Tibial artery (tissue), 4 donors: ENCODE data around the gene LCN1.
A peak's percentile ranks its signal among the peaks of the same experiment; 100 is the strongest.

ENCODE experiments used
- DNase-seq, 2 donors: peaks; one replicate each; pipeline ENCODE4 v3.0.0-alpha.2; 2019
- H3K27ac ChIP-seq, 2 donors: fragments of 200-600 bp; sonication (generic) in 1 of 2; 1 replicate in 1 of 2; 2 replicates in 1 of 2; pipeline ENCODE4 v1.5.1; 2018 to 2019; ENCODE audit warnings: mild to moderate bottlenecking in 1 of 2
- H3K27me3 ChIP-seq, 2 donors: fragments of 200-600 bp; sonication (generic) in 1 of 2; one replicate each; pipeline versions ENCODE4 v1.5.1 to v1.6.0; 2016 to 2019
- H3K36me3 ChIP-seq, 3 donors: fragments of 200-600 bp; sonication (generic) in 2 of 3; one replicate each; pipeline ENCODE4 v1.5.1; 2016 to 2019; ENCODE audit warnings: mild to moderate bottlenecking in 2 of 3
- H3K4me1 ChIP-seq, 4 donors: fragments of 200-600 bp; sonication (generic) in 2 of 4; 1 replicate in 3 of 4; 2 replicates in 1 of 4; pipeline ENCODE4 v1.5.1; 2016 to 2019
- H3K4me3 ChIP-seq, 2 donors: fragments of 200-600 bp; sonication (generic) in 1 of 2; 1 replicate in 1 of 2; 2 replicates in 1 of 2; pipeline ENCODE4 v1.5.1; 2018 to 2019; ENCODE audit warnings: mild to moderate bottlenecking in 2 of 2
- H3K9me3 ChIP-seq, 3 donors: fragments of 200-600 bp; sonication (generic) in 1 of 3; one replicate each; pipeline ENCODE4 v1.5.1; 2016 to 2019
- intact Hi-C: fragments of 100-400 bp; cut with DNase I; formaldehyde crosslinking; loops from one replicate; pipeline ENCODE4 v1.15.0; 2023; ENCODE audit warnings: low total_unique reads
- TF ChIP-seq, protein P1 (sequence below), 2 experiments: fragments of 200-600 bp in 1 of 2; fragments of 450-650 bp in 1 of 2; IDR thresholded peaks; one replicate each; pipeline ENCODE4 v1.5.1; 2017 to 2019; ENCODE audit warnings: antibody characterized with exemption in 2 of 2, mild to moderate bottlenecking in 1 of 2, moderate library complexity in 1 of 2

The LCN1 gene

DNA sequence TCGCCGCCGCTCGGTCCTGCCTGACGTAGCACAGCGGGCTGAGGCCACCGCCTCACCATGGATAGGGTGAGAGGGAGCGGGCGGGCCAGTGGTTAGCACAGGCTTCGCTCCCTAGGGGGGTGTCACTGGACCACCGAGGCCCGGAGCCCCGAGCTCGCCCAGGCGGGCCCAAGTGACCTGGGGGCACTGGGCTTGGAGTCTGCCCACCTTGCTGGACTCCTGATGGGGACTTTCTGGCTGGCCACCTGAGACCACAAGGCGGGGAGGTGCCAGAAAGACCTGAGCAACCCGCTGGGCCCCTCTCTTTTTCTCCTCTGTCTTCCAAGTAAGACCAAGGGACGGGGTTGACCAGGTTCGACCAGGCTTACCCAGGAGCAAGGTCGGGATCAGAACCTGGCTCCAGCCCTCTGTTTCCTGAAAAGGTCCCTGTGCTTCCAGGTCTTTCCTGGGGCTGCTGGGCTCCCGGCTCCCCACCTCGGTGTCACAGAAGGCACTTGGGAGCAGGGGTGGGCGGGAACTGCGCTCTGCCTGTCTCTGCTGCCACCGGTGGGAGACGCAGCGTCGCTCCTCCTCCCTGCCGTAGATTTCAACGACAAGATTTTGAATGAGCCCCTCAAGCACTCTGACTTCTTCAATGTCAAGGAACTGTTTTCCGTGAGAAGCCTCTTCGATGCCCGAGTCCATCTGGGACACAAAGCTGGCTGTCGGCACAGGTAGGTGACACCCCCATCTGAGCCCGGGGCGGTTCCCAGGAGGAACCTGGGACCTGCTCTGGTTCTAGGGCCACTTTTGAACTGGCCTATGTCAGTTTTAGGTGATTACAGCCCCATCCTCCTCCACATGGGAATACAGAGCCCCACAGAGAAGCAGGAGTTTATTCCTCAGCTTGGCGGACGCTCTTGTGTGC is 19.7 kb upstream of the LCN1 start:
- H3K9me3 ChIP-seq = no peaks in the 10 kb centered on the region
- TF ChIP-seq, protein P1, sequence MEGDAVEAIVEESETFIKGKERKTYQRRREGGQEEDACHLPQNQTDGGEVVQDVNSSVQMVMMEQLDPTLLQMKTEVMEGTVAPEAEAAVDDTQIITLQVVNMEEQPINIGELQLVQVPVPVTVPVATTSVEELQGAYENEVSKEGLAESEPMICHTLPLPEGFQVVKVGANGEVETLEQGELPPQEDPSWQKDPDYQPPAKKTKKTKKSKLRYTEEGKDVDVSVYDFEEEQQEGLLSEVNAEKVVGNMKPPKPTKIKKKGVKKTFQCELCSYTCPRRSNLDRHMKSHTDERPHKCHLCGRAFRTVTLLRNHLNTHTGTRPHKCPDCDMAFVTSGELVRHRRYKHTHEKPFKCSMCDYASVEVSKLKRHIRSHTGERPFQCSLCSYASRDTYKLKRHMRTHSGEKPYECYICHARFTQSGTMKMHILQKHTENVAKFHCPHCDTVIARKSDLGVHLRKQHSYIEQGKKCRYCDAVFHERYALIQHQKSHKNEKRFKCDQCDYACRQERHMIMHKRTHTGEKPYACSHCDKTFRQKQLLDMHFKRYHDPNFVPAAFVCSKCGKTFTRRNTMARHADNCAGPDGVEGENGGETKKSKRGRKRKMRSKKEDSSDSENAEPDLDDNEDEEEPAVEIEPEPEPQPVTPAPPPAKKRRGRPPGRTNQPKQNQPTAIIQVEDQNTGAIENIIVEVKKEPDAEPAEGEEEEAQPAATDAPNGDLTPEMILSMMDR (IDR thresholded peaks at IDR 0.05) = no peak
- peak overlapping the region; percentile 76 to 92 for H3K4me3 ChIP-seq
- H3K36me3 ChIP-seq = peaks cover 13 to 40% (median 32%) of the 10 kb centered on the region in 3 donors
- no peaks in the 10 kb centered on the region for H3K27me3 ChIP-seq
- DNase-seq = peak; percentile 36 to 68
- H3K4me1 ChIP-seq = peaks cover 3 to 35% (median 20%) of the 10 kb centered on the region in 4 donors
- intact Hi-C loops = no loop called here
- H3K27ac ChIP-seq = peak overlapping the region; percentile 76 to 81

DNA sequence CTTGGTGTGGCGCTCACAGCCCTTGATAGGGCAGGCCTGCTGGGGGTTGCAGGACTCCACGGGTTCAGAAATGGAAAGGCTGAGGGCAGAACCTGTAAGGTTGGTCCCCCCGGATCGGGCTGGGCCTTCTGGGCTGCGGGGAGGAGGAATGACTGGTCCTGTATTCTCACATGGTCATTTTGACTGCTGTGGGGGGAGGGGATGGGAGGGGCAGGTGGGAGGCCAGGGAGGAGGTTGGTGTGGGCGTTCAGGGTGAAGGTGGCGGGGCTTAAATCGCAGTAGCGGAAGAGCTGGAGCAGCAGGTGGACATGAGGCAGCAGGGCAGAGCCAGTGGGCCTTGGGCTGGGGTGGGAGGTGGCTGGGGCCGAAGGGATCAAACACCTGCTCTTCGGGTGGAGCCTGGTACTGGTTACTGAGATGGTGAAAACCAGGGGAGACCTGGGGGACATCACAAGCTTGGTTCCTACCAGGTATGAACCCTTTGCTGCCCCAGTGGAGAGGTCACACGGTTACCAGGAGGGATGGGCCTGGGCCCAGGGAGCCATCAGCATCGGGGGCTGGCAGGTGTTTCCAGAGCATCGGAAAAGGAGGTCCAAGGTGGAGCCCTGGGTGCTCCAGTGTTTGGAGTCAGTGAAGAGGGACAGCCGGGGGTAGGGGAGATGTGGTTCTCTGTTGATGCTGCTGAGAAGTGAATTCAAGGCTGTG is 18.9 kb upstream of the LCN1 start:
- no peaks in the 10 kb centered on the region for H3K9me3 ChIP-seq
- H3K27ac ChIP-seq = no peak overlapping the region
- H3K4me1 ChIP-seq = peaks cover 3 to 35% (median 20%) of the 10 kb centered on the region in 4 donors
- no peaks in the 10 kb centered on the region for H3K27me3 ChIP-seq
- intact Hi-C loops = no loop called here
- peak in 1 of 2 donors; percentile 61 for DNase-seq
- H3K36me3 ChIP-seq = peaks cover 13 to 40% (median 32%) of the 10 kb centered on the region in 3 donors
- TF ChIP-seq, protein P1 (IDR thresholded peaks at IDR 0.05) = no peak
- peak overlapping the region in 1 of 2 donors; percentile 92 for H3K4me3 ChIP-seq

DNA sequence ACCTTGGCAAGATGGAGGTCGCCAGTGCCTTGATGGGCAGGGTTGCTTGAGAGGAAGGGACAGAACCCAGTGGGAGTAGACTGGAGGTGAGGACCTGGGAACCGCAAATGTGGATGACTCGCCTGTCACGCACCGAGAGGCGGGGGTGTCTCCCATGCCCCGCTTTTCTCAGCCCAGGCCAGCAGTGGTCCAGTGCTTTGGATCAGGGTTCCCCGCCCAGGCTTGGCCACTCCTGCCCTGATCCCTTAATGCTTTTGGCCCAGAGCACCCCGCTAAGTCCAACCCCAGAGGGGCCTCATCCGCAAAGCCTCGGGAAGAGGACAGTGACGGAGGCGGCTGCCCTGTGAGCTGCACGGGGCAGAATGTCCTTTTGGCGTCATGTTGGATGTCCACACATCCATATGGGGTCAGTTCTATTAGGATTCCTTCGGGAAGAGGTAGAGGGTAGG is 18.3 kb upstream of the LCN1 start:
- Histone ChIP-seq H3K27me3 (no peaks in the 10 kb centered on the region), H3K4me3 (no peak overlapping the region), H3K36me3 (peaks cover 13 to 40% (median 32%) of the 10 kb centered on the region in 3 donors), H3K4me1 (peaks cover 3 to 35% (median 20%) of the 10 kb centered on the region in 4 donors), H3K27ac (no peak overlapping the region), H3K9me3 (no peaks in the 10 kb centered on the region)
- peak in 1 of 2 donors; percentile 58 for DNase-seq
- intact Hi-C loops = no loop called here
- TF ChIP-seq, protein P1 (IDR thresholded peaks at IDR 0.05) = no peak

DNA sequence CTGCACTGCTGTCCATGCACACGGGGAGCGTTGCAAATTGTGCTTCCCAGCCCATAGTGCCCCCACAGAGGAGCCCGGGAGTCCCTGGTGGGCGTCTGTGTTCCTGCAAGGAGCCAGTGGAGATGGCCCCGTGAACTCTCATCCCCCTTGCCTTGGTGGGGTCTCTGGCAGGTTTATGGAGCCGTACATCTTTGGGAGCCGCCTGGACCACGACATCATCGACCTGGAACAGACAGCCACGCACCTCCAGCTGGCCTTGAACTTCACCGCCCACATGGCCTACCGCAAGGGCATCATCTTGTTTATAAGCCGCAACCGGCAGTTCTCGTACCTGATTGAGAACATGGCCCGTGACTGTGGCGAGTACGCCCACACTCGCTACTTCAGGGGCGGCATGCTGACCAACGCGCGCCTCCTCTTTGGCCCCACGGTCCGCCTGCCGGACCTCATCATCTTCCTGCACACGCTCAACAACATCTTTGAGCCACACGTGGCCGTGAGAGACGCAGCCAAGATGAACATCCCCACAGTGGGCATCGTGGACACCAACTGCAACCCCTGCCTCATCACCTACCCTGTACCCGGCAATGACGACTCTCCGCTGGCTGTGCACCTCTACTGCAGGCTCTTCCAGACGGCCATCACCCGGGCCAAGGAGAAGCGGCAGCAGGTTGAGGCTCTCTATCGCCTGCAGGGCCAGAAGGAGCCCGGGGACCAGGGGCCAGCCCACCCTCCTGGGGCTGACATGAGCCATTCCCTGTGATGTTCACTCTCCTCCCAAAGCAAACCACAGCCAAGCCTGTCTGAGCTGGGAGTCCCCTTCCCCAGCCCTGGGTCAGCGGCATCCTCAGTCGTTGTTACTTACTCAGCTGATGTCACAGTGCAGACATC is 17.6 kb upstream of the LCN1 start:
- Histone ChIP-seq H3K27ac (no peak overlapping the region), H3K4me3 (no peak overlapping the region), H3K9me3 (peaks cover 0 to 6% (median under 1%) of the 10 kb centered on the region in 3 donors), H3K4me1 (peaks cover 3 to 35% (median 20%) of the 10 kb centered on the region in 4 donors), H3K36me3 (peaks cover 13 to 40% (median 32%) of the 10 kb centered on the region in 3 donors), H3K27me3 (no peaks in the 10 kb centered on the region)
- TF ChIP-seq, protein P1 (IDR thresholded peaks at IDR 0.05) = no peak
- peak in 1 of 2 donors; percentile 57 for DNase-seq
- intact Hi-C loops = no loop called here
